RWPE1 (cell line): Measurements from ENCODE around the gene ADCY5.

Experiments used
- CTCF ChIA-PET: fragments of 350-600 bp; sonication (Branson Sonifier 250); formaldehyde crosslinking; extraction: SDS; loops from one replicate; lab custom pipeline; 2021; lab: Yijun Ruan, JAX
- POLR2A ChIA-PET: fragments of 400-600 bp; formaldehyde crosslinking; extraction: SDS; loops from one replicate; lab custom pipeline; 2020; ENCODE audit warnings: antibody characterized with exemption; ENCODE audit not compliant: low non-redundant PET; lab: Yijun Ruan, JAX
- DNase-seq: peaks from one replicate; pipeline ENCODE4 v3.0.0; 2012; ENCODE audit warnings: low spot score
- H3K27ac ChIP-seq: fragments of 450-650 bp; 2 replicates; pipeline ENCODE4 v1.5.1; 2017
- TF ChIP-seq, protein P1 (sequence below): fragments of 450-650 bp; conservative IDR thresholded peaks from 2 replicates; pipeline ENCODE4 v1.5.1; 2017; ENCODE audit warnings: low read depth, mild to moderate bottlenecking

The ADCY5 gene

DNA sequence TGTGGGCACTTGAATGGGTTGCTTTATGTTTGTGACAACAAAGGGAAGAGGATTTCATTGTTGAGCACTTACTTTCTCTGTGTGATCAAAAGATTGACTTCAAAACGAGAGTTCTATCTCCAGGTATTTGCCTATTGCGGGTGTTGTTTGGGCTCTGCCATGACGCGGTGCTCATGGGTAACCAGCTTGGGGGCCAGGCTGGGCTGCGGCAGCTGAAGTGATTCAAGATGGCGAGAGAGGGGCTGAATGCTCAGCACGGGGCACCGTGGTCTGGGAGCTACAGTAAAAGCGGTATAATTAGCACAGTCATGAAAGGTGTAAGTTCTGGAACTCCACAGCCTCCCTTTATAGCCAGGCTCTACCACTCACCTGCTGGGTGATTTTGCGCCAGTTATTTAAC is 31.0 kb upstream of the ADCY5 start:
- TF ChIP-seq, protein P1, sequence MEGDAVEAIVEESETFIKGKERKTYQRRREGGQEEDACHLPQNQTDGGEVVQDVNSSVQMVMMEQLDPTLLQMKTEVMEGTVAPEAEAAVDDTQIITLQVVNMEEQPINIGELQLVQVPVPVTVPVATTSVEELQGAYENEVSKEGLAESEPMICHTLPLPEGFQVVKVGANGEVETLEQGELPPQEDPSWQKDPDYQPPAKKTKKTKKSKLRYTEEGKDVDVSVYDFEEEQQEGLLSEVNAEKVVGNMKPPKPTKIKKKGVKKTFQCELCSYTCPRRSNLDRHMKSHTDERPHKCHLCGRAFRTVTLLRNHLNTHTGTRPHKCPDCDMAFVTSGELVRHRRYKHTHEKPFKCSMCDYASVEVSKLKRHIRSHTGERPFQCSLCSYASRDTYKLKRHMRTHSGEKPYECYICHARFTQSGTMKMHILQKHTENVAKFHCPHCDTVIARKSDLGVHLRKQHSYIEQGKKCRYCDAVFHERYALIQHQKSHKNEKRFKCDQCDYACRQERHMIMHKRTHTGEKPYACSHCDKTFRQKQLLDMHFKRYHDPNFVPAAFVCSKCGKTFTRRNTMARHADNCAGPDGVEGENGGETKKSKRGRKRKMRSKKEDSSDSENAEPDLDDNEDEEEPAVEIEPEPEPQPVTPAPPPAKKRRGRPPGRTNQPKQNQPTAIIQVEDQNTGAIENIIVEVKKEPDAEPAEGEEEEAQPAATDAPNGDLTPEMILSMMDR: no peak
- ChIA-PET CTCF (interaction anchor here (1.2 kb wide), 1 partner anchor 10 kb away, joined by 6 read pairs; no protein-coding TSS in a partner anchor), POLR2A (no interaction called here)
- no peak for DNase-seq
- H3K27ac ChIP-seq: no peak overlapping the region

DNA sequence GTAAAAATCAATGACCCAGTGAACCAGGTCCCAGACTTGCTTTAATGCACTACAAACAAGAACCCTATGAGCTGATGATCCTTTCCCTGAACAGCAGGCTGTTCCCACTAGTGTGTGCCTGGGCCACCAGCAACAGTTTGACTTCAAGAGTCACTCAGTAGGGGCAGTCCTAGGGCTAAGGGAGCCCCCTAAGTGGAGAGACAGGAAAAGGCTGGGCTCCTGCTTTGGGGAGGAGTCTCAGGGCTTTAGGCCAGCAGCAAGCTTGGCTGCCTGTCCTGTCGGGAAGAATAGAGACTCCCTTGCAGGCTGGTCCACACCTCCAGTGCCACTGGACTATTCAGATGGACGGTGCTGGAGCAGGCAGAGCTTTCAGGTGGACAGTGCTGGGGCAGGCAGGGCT is 29.4 kb upstream of the ADCY5 start:
- TF ChIP-seq, protein P1: no peak
- POLR2A ChIA-PET: no interaction called here

DNA sequence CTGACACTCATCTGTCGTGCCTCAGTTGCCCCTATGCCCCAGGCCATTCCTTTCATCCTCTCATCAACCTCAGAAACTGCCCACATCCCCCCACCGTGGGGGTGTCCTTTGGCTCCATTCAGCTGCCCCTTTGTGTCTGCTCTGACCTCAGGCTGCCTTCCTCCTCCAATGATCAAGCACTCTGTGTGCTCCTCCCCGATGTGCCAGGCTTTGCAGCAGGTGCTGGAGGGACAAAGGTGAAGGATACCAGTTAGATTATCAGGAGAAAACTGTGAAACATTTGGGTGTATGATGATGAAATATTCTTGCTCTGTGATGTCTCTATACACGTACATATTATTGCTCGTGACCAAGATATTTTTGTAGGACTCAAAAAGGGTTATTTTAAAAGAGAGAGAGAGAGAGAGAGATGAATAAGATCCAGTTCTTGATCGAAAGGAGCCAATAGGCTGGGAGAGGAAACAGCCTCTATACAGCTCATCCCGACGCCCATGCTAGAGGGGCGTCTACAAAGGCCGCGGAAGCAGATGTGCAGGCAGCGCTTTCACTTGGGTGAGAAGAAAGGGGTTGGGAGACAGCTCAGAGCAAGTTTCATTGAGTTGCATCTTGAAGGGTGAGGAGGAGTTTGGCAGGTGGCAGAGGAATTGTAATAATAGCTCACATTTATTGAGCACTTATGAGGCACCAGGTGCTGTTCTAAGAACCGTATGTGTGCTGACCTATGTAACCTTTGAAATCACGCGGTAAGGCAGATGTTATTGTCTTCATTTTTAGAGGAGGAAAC is 28.3 kb upstream of the ADCY5 start:
- H3K27ac ChIP-seq: no peak overlapping the region
- POLR2A ChIA-PET: no interaction called here
- DNase-seq: no peak
- CTCF ChIA-PET: no interaction called here
- TF ChIP-seq, protein P1: no peak

More for the DNA sequence above, 29.4 kb upstream of the ADCY5 start:
- DNase-seq: no peak
- CTCF ChIA-PET: no interaction called here
- no peak overlapping the region for H3K27ac ChIP-seq

DNA sequence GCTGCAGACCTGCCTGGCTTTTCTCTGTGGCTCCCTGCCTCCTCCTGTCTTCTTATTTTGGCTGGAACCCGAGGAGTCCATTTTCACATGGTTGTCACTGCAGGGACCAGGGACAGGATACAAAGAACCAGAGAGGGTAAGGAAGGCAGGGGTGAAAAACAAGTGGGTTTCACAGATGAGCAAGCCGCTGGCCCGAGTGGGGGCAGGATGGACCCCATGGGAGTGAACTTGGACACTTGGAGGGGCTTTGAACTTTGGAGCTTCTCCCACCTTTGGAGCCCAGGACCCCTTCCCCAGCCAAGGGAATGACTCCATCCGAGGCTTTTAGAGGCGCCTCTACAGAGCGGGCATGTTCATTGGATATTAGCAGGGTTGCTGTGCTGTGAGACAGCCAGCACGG is 26.9 kb upstream of the ADCY5 start:
- TF ChIP-seq, protein P1: no peak
- POLR2A ChIA-PET: no interaction called here
- no peak overlapping the region for H3K27ac ChIP-seq
- CTCF ChIA-PET: no interaction called here
- no peak for DNase-seq

DNA sequence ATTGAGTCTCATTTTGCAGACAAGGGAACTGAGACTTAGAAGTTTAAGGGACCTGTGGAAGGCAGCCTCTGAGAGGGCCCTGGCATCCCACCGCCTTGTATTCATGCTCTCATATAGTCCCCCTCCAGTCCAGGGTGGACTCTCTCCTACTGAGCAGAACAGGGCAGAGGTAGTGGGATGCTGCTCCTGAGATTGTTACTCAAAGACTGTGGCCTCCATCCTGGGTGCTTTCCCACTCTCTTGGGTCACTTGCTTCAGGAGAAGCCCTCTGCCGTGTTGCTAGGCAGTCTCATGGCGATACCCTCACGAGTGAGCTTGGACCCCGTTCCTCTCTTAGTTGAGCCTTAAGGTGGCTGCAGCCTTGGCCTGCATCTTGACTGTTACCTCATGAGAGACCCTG is 22.2 kb upstream of the ADCY5 start:
- TF ChIP-seq, protein P1: no peak
- CTCF ChIA-PET: interaction anchor here (0.6 kb wide), 1 partner anchor 96 kb away, joined by 3 read pairs; no protein-coding TSS in a partner anchor
- no peak for DNase-seq
- no peak overlapping the region for H3K27ac ChIP-seq
- POLR2A ChIA-PET: no interaction called here

DNA sequence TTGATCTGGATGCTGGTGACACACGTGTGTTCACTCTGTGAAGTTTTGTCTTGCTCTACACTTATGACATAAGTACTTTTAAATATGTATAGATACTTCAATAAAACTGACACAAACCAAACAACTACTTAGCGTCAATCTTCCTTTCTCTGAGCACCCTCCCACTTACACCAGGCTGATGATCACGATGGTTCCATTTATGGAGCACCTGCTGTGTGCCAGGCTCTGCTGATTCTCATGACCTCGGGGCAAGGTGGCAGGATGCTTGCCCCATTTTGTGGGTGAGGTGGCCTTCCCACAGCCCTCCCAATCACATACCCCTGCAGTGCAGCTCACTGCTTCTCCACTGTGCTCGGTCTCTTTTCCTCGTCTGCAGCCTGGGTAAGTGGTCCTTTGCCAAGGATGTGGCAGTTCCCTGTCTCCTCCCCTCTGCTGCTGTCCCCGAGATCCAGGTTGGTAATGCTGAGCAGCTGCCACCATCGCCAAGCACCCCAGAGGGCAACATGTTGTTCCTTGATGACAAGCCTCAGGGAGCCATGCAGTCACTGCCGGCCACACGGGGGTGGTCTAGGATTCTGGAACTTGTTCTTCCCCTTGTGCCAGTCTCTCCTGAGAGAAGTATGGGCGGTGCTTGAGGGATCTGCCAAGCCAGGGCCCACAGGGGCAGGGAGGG is 20.6 kb upstream of the ADCY5 start:
- ChIA-PET CTCF (no interaction called here), POLR2A (no interaction called here)
- TF ChIP-seq, protein P1: no peak
- DNase-seq: no peak
- H3K27ac ChIP-seq: no peak overlapping the region
